CMK (cell line): ENCODE results near the gene RAB6B.

Experiments used
- DNase-seq: peaks from one replicate; pipeline ENCODE4 v3.0.0-alpha.2; 2010; ENCODE audit warnings: low read depth

Gene RAB6B

DNA sequence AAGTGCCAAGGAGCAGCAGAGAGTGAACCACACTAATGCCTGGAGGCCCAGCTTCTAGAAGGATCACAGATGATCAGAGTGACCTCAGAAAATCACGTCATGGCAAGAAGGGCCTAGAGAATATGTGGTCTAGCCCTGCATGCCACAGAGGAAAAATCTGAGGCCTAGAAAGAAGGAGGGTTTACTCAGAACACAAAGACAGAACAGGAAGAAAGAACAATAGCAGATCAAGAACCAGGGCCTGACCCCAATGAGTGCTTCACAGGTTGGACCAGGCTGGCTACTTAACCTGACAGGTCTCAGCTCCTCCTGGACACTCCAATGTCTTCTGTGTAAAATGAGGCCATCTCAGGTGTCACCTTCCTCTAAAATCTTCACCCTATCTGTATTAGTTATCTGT lies 14.2 kb downstream of the RAB6B start:
- no peak for DNase-seq

DNA sequence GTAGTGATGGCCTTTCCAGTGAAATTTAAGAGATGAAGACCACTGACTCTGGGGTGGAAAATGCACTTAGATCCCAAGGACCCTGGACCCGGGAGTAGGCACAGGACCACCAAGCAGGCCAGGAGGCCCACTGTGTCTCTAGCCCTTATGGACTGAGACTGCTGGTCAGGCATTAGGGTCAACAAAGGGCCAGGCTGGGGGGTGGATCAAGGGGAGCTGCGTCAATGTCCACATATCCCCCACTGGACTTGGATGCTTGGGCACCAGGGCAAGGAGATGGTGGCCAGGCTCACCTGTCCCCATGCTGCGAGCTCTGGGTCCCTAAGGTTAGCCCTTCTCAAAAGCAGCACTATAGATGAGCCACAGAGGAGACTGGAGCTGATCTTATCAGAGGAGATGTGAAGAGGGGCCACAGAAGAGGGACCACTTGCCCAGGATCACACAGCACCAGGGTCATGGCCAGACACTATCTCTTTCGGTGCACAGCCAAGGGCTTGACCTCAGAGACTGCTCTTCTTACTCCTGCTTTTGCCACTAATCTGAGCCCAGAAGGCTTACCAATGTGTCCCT lies 14.7 kb downstream of the RAB6B start:
- no peak for DNase-seq

DNA sequence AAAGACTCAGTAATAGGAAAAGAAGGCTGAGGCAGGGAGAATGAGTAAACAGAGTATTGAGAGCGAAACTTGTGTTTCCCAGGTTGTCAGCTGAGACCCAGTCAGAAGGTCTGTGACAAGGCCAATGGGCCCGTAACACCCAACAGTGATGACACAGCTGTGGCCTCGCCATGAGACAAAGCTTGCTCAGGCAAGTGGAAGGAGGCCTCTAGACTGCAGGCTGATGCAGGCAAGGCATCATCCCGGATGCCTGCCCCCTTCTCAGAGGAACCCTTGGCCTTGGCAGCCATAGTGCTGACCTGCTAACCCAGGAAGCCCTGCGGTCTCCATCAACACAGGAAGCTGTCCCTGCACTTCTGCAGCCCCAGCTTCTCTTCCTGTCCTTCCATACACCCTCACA lies 15.4 kb downstream of the RAB6B start:
- no peak for DNase-seq

DNA sequence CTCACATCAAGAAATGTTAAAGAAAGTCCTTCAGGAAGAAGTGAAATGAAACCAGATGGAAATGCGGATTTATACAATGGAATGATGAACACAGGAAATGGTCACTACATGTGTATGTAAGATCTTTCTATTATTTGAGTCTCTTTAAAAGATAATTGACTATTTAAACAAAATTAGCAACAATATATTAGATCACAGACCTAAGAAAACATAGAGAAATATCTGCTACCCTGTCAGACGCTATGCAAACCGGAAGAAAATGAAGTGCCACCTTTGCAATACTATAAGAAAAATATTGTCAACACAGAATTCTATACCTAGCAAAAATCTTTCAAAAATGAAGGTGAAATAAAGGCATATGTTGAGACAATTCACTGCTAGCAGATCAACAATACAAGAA lies 17.2 kb downstream of the RAB6B start:
- DNase-seq: no peak

DNA sequence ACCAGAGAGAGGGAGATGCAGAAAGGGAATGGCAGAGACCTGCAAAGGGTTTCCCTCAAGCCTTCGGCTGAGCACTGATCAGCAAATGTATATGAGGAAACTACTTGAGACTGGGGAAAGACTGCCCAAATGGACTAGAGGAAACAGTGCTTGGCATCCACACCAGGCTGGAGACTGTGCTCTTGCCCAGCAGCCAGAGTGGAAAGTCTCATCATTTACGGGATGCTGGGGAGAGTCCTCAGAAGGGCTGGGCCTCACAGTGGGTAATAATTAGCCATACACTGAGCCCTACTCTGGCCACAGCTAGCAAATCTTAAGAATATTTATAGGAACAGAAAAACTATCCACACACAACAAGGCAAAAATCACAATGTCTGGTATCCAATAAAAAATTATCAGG lies 18.5 kb downstream of the RAB6B start:
- DNase-seq: no peak

DNA sequence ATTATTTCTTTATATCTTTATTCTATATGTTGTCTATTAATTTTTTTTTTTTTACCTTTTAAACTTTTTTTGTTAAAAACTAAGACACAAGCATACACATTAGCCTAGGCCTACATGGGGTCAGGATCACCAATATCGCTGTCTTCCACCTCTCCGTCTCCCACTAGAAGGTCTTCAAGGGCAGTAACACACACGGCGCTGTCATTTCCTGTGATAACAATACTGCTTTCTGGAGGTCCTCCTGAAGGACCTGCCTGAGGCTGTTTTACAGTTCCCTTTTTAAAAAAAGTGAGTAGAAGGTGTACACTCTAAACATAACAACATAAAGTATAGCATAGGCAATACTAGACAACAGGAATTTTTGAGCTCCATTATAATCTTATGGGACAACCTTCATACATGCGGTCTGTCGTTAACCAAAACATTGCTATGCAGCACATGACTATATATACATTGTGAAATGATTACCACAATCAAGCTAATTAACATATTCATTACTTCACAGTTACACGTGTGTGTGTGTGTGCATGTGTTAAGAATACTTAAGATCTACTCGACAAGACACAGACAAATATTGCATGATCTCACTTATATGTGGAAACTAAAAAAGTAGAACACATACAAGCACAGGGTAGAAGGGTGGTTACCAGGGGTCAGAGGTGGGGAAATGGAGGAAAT lies 20.8 kb downstream of the RAB6B start:
- no peak for DNase-seq

DNA sequence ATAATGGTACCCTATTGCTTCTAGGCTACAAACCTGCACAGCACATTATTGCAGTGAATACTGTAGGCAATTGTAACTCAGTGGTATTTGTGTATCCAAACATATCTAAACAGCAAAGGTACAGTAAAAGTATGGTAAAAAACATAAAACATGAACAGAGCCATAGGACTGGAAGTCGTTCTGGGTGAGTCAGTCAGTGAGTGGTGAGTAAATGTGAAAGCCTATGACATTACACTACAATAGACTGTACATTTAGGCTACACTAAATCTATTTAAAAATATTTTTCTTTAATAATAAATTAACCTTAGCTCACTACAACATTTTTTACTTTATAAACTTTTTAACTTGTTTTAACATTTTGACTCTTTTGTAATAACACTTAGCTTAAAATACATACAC lies 21.3 kb downstream of the RAB6B start:
- DNase-seq: no peak

DNA sequence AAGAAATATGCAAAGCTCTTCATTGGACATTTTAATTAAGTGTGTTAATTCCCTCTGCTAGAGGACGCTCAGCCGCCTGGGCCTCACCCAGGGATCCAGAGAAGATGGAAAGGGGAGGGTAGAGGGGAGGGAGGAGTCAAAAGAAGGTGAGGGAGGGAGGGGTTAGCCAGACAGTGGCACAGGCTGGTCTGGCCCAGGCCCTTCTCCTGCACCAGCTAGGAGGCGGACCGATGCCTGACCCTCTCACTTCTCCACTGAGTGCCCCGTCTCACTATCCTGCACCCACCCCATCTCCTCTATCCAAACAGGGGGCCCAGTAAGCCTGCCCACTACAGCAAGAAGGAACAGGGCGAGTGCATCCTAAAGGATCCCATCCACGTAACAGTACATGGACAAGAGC lies 22.9 kb downstream of the RAB6B start:
- no peak for DNase-seq

DNA sequence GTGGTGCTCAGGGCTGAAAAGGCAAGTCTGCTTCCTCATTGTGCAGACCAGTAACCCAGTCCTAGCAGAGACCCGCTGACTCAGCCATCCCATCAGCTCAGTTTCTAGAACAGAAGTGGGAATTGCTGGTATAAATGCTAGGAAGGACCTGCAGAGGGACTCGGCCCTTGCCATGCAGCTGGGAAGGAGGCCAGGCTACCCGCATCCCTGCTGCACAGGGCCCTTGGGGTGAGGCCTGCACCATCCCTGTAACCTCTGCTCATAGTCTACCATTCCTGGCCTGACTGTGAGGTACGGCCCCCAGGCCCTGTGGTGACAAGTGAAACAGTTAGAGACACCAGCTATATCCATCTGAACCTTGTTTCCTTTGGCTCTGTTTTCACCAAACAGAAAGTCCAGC lies 23.5 kb downstream of the RAB6B start:
- DNase-seq: no peak

DNA sequence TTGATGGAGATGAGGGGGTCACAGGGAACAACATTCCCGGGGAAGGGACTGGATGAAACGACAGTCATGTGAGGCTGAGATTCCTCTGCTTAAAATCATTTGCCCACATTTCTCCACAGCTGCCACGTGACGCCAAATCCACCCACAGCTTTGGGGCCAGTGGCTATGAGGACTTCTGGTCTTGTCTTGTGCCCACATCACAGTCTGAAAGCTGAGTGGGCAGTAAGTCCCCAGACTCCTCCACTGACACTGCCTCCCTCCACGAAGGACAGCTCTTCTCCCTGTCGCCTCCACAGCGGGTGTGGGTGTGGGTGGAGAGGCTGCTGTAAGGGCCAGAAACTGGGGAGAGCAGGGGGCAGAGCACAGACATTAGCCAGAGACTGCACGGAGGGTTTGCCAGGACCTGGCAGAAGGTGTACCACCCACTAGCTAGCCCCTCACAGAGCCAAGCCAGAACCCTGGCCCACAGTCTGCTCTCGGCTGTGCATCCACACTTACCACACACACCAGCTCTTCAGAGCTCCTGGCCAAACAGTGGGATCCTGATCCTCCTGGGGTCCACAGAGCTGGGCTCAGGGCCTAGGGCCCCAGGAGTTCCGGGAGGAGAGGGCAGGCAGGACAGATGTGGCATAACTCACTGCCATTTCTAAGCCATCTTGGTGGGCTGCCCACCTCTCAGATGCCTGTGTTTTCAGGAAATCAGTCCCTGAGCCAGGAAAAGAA lies 24.2 kb downstream of the RAB6B start:
- no peak for DNase-seq

DNA sequence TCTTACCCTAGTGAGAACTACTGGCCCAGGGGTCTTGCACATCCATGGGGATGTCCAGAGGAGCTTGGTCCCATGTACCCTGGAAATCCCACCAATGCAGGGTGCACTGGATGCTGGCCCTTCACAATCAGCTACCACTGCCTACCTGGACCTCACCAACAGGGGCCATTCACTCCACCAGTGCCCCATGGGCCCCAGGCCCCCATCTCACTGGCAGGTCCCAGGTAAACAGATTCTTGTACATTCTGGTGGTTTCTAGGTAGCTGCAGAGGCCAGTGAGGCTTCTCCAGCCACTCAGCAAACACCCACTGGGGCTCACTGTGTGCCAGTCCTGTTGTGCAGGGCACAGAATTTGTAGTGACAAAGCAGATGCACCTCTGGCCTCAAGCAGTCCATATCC lies 24.9 kb downstream of the RAB6B start:
- DNase-seq: no peak

DNA sequence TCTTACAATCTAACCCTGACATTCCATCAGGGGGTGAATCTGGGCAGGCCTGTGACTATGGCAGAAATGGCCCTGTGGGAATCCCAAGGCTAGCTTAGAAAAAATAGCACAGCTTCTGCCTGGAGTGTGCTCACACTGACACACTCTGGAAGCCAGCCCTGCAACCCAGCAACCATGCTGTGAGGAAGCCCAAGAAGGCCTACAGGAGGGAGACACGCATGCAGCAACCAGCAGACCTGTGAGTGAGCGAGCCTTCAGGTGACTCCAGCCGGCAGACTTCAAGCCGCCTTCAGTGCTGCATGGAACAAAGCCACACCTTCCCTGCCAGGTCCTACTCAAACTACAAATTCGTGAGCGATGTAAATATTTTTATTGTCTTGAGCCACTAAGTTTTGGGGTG lies 26.1 kb downstream of the RAB6B start:
- no peak for DNase-seq

DNA sequence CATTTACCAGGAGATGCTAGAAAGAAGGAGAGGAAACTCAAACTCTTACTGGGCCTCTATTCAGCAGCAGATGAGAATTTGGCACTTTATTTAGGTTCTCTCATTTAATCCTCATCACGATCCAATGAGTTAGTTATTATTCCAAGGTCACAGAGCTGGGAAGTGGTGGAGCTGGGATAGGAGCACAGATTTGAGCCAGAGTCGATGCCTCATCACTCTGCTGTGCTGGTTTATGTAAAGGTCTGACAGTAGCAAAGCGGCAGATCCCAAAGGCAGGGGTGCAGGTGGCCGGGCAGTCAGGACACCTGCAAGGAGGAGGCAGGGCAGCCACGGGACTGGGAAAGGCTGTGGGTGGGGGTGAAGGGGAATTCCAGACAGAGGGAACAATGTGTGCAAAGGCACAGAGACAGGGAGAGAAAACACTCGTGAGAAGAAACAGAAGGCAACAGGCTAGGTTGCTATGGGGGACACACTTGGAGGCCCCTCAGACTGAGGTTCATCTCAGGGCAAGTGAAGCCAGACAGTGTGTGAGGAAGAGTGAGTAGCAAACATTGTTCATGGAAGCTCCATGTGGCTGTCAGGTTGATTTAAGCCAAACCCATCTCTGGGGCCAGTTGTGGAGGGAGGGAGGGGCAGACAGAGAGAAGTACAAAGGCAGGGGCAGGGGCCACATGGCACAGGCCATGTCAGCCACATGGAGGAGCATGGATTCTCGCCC lies 26.8 kb downstream of the RAB6B start:
- no peak for DNase-seq

DNA sequence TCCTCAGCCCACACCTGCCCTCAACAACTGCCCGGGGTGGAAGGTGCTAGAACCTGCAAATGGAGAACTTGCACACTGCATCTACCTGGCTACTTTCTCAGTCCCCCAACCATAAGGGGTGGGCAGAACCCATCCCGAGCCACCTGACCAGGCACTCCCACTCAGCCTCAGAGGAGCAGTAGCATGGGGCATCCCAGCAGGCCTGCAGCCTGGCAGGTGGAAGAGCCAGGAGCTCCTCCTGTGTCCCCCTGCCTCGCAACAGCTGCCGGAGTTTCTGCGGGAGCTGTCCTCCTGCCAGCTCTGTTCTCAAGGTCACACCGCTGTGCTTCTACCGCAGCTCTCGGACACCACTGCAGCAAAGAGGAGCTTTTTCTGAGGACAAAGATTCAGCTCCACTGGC lies 27.5 kb downstream of the RAB6B start:
- no peak for DNase-seq

DNA sequence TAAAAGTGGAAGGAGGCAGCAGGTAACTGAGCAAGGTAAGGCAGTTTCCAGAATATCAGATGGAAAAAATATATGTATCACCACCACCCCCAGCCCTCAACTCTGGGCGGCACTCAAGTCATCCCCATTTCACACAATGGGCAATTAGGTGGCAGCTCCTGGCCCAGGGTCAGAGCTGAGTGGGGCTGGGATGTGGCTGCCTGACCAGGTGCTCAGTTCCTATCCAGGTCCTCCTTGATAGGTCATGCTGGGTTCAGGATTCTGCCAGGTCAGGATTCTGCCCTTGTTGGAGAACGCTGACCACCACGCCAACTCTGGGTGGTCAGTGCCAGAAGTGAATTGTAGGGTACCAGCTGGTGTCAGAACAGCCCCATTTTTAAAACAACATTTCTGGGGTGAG lies 29.5 kb downstream of the RAB6B start:
- DNase-seq: no peak

DNA sequence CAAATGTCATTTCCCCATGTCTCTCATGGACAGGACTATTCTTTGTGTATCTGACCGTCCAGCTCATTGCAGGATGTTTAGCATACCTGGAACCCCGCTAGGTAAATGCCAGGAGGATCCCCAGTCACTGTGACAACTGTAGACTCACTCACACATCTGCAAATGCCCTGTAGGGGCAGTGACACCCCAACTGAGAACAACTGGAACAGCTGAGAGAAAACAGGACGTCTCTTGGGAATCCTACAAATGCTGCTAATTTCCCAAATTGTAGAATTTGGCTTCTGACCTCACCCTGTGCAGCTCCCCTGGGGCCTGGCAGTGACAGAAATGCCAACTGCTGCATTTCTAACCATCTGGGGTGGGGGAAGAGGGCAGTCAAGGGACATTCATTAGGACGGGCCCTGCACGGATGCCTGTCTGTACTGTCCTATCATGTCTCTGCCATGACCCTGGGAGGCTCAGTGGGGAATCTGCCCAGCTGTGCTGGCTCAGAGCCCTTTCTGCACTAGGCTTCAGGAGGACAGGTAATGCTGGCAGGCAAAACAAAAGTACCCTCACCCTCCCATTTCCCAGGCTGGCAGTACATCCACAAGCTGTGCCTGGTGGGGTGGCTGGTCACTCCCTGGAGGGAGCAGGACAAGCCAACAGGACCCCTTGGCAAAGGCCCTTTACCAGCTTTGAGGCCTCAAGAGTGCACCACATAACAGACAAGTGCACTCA lies 30.4 kb downstream of the RAB6B start:
- no peak for DNase-seq

DNA sequence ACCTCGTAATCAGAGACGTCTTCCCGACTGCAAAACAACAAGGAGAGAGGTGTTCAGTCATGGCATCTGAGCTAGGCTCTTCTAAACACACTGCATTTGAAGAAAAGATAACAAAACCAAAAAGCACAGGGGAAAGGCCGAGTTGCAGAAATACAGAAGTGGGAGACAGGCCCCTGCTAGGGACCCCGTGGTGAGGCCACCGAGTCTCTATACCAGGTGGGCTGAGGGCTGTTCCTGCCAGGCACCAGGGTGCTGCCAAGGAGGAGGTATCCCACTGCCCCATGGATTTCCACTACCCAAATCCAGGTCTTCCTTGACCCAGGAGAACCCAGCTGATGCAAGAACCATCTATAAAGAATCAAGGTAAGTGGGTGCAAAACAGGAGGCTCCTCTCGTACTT lies 31.1 kb downstream of the RAB6B start:
- DNase-seq: no peak

DNA sequence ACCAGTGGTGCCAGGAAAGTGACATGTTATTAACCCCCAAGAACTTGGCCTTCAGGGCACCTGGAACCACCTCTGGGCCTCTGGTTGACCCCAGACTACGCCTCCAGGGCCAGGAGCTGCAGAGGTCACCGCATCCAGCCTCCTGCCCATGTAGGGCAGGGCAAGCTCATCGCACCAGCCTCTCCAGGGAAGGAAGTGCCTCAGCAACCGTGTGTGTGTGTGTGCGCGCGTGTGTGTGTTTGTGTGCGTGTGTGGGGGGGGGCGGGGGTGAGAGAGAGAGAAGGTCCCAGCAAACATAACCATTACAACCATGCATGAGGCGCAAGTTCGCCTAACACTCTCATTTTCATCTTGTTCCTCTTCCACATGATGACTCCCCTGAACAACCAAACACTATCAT lies 31.8 kb downstream of the RAB6B start:
- no peak for DNase-seq

DNA sequence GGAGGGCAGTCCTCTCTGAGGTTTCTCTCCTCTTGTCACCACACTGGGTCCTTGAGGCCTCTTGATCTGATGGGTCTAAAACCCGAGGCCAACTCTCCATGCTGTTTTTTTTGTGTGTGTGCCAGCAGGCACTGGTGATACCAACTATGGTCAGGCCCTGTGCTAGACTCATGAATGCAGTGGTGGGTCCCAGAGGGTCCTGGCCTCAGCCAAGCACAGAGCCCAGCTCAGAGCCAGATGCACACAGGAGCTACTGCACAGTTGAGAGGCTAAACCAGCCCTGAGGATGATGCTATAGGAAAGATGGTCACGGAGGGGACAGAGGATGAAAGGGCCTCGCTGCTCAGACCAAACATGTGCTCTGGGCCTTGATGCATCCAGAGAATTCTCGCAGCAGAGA lies 33.5 kb downstream of the RAB6B start:
- no peak for DNase-seq

DNA sequence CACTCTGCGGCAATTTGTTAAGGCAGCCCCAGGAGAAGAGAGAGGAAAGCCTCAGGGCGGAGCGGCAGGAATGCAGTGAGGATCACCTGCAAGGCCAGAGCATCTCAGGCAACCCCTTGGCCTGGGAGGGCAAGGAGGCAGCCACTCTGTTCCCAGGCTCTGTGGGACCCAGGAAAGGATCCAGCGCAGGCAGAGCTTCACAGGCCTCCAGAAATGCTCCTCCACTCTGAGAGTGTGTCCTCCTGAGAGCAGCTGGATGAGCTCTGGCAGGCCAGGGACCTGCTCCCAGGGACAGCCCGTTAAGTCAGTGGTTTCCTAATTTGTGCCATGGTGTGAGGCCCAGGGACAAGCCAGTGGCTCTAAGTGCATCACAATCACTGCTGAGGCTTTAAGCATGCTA lies 35.2 kb downstream of the RAB6B start:
- DNase-seq: no peak

DNA sequence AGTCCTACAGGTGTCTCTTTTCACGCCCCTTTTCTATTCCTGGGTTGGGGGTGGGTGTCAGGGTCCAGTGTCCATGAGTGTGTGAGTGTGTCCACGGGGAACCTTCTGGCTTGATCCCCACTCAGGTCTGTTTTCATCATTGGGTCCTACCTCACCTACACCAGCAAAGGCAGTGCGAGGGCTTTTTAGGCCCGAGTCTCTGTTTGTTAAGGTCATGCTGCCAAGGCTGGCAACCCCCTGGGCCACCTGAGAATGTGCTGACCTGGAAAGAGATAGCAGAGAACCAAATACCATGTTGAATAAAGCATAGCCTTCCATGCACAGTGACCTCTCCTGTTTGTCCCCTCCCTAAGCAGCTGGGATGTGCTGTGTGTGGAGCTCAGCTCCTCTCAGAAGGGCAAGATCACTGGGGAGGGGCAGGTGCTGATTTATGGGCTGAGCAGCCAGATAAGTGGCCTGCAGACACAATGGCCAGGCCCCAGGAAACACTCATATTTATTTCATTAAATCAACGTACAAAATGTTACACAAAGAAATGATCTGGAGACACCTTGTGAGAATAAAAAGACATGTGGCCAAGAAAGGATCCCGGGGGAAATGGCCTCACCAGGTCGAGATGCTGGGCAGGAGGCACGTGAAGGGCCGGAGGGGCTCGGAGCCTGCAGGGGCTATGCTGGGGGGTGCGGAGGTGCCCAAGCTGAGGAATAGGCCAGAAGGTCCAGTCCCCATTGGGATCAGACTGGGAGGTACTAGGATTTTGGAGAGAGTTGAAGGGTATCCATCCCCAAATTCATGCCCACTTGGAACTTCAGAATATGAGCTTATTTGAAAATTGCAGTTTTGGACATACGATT lies 36.1 kb downstream of the RAB6B start:
- no peak for DNase-seq

DNA sequence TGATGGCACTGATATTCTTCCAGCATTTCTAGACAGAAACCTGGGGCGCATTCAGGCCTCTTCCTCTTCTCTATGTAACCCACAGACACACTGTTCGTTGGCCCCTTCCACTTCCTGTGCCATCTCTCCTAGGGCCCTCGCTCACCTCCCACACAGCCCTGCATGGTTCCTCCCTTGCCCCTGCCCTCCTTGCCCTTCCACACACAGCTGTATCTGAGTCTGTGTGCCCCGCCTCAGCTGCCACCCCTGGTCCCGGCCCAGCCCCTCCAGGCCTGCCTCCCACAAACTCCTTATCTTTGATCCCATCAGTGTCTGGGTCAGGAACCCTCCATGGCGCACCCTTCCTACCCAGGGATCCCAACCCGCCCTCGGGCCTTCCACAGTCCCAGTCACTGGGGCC lies 37.9 kb downstream of the RAB6B start:
- DNase-seq: peak; percentile 81
